H9 (cell line): ENCODE results near the gene RCN2. TPM values are rescaled to one million over a fixed set of nuclear protein-coding genes. Genes with fewer than 3 reads are reported as not detected.

Experiments
- DNase-seq: peaks from one replicate; pipeline ENCODE4 v3.0.0-alpha.2; 2017
- H2AFZ ChIP-seq: one replicate; pipeline ENCODE4 v1.6.1; 2013; ENCODE audit warnings: mild to moderate bottlenecking, low read length, control low read depth, moderate library complexity
- H2AK5ac ChIP-seq: 2 replicates; pipeline ENCODE4 v1.6.1; 2013; ENCODE audit warnings: low read length, control low read depth, mixed read lengths; ENCODE audit not compliant: insufficient read length
- H2BK120ac ChIP-seq: one replicate; pipeline ENCODE4 v1.6.1; 2013; ENCODE audit warnings: low read depth, mild to moderate bottlenecking, low read length, control low read depth, inconsistent platforms; ENCODE audit not compliant: poor library complexity, severe bottlenecking
- H2BK12ac ChIP-seq: 2 replicates; pipeline ENCODE4 v1.6.1; 2013; ENCODE audit warnings: low read length, control low read depth, mixed read lengths, low read depth; ENCODE audit not compliant: insufficient read length
- H2BK15ac ChIP-seq: 2 replicates; pipeline ENCODE4 v1.6.1; 2013; ENCODE audit warnings: low read depth, low read length, control low read depth
- H2BK20ac ChIP-seq: one replicate; pipeline ENCODE4 v1.6.1; 2013; ENCODE audit warnings: low read depth, mild to moderate bottlenecking, low read length, control low read depth, inconsistent platforms; ENCODE audit not compliant: poor library complexity, severe bottlenecking
- H2BK5ac ChIP-seq: 2 replicates; pipeline ENCODE4 v1.6.1; 2013; ENCODE audit warnings: low read length, control low read depth, mixed read lengths; ENCODE audit not compliant: insufficient read length
- H3K14ac ChIP-seq: 2 replicates; pipeline ENCODE4 v1.6.1; 2013; ENCODE audit warnings: low read length, control low read depth; ENCODE audit not compliant: insufficient read depth
- H3K18ac ChIP-seq: 2 replicates; pipeline ENCODE4 v1.6.1; 2013; ENCODE audit warnings: low read depth, mild to moderate bottlenecking, mixed read lengths, low read length, control low read depth; ENCODE audit not compliant: insufficient read length
- H3K23ac ChIP-seq: 2 replicates; pipeline ENCODE4 v1.6.1; 2013; ENCODE audit warnings: low read length, control low read depth, mixed read lengths, low read depth; ENCODE audit not compliant: insufficient read length
- H3K23me2 ChIP-seq: 2 replicates; pipeline ENCODE4 v1.6.1; 2013; ENCODE audit warnings: low read depth, mild to moderate bottlenecking, mixed read lengths, low read length, control low read depth; ENCODE audit not compliant: insufficient read length, poor library complexity, severe bottlenecking
- H3K27ac ChIP-seq: 2 replicates; pipeline ENCODE4 v1.5.1; 2013; ENCODE audit warnings: low read length, control low read depth, mixed read lengths, low read depth; ENCODE audit not compliant: insufficient read length
- H3K27me3 ChIP-seq: 2 replicates; pipeline ENCODE4 v1.6.1; 2013; ENCODE audit warnings: low read length, control low read depth, inconsistent platforms; ENCODE audit not compliant: insufficient read depth
- H3K4ac ChIP-seq: 2 replicates; pipeline ENCODE4 v1.6.1; 2013; ENCODE audit warnings: low read depth, mild to moderate bottlenecking, control low read depth, inconsistent platforms, low read length, moderate library complexity
- H3K4me1 ChIP-seq: 2 replicates; pipeline ENCODE4 v1.6.1; 2013; ENCODE audit warnings: low read length, control low read depth, inconsistent platforms; ENCODE audit not compliant: insufficient read depth
- H3K4me2 ChIP-seq: 2 replicates; pipeline ENCODE4 v1.6.1; 2013; ENCODE audit warnings: low read length, control low read depth, mixed read lengths; ENCODE audit not compliant: insufficient read length, insufficient read depth
- H3K56ac ChIP-seq: 2 replicates; pipeline ENCODE4 v1.6.1; 2013; ENCODE audit warnings: low read depth, mild to moderate bottlenecking, mixed read lengths, low read length, control low read depth; ENCODE audit not compliant: insufficient read length
- H3K79me1 ChIP-seq: 2 replicates; pipeline ENCODE4 v1.6.1; 2013; ENCODE audit warnings: low read depth, mild to moderate bottlenecking, moderate library complexity, low read length, control low read depth, inconsistent platforms; ENCODE audit not compliant: insufficient read depth, poor library complexity, severe bottlenecking
- H3K79me2 ChIP-seq: 2 replicates; pipeline ENCODE4 v1.6.1; 2013; ENCODE audit warnings: low read length, control low read depth, inconsistent platforms; ENCODE audit not compliant: insufficient read depth
- H3K9ac ChIP-seq: 2 replicates; pipeline ENCODE4 v1.6.1; 2013; ENCODE audit warnings: low read length, control low read depth, mixed read lengths; ENCODE audit not compliant: insufficient read length; ENCODE audit errors: extremely low read depth
- H3K9me3 ChIP-seq: one replicate; pipeline ENCODE4 v1.6.1; 2013; ENCODE audit warnings: low read depth, low read length, inconsistent platforms; ENCODE audit not compliant: control insufficient read depth
- H3T11ph ChIP-seq: one replicate; pipeline ENCODE4 v1.6.1; 2013; ENCODE audit warnings: mild to moderate bottlenecking, low read length, control low read depth, inconsistent platforms
- H4K20me1 ChIP-seq: one replicate; pipeline ENCODE4 v1.6.1; 2013; ENCODE audit not compliant: control insufficient read depth, insufficient read length, insufficient read depth
- H4K5ac ChIP-seq: 2 replicates; pipeline ENCODE4 v1.6.1; 2013; ENCODE audit warnings: low read depth, mild to moderate bottlenecking, mixed read lengths, low read length, control low read depth; ENCODE audit not compliant: insufficient read length
- H4K8ac ChIP-seq: replicated peaks from 2 replicates; pipeline ENCODE4 v1.6.1; 2013; ENCODE audit warnings: low read length, control low read depth, mixed read lengths, low read depth; ENCODE audit not compliant: insufficient read length
- H4K91ac ChIP-seq: 2 replicates; pipeline ENCODE4 v1.6.1; 2013; ENCODE audit warnings: low read depth, mild to moderate bottlenecking, moderate library complexity, mixed read lengths, low read length, control low read depth; ENCODE audit not compliant: insufficient read length
- H3K27ac Mint-ChIP-seq, 3 experiments: 2 replicates in 2 of 3; 3 replicates in 1 of 3; pipeline ENCODE4 v1.8.0; 2020 to 2021; ENCODE audit warnings: mixed read lengths in 3 of 3, mild to moderate bottlenecking in 1 of 3, moderate library complexity in 1 of 3
- H3K27me3 Mint-ChIP-seq: 2 replicates; pipeline ENCODE4 v1.8.0; 2021; ENCODE audit warnings: low read depth, mild to moderate bottlenecking, moderate library complexity, mixed read lengths
- H3K36me3 Mint-ChIP-seq, 3 experiments: 2 replicates in 2 of 3; 3 replicates in 1 of 3; pipeline ENCODE4 v1.8.0; 2020 to 2021; ENCODE audit warnings: low read depth in 3 of 3, mixed read lengths in 3 of 3; ENCODE audit not compliant: insufficient read depth in 1 of 3
- H3K4me1 Mint-ChIP-seq, 2 experiments: 2 replicates each; pipeline ENCODE4 v1.8.0; 2020; ENCODE audit warnings: mixed read lengths in 2 of 2
- H3K4me3 Mint-ChIP-seq, 2 experiments: 2 replicates in 1 of 2; 3 replicates in 1 of 2; pipeline ENCODE4 v1.8.0; 2020 to 2021; ENCODE audit warnings: mild to moderate bottlenecking in 2 of 2, mixed read lengths in 2 of 2, moderate library complexity in 1 of 2
- H3K9me3 Mint-ChIP-seq, 2 experiments: 2 replicates in 1 of 2; 3 replicates in 1 of 2; pipeline ENCODE4 v1.8.0; 2020; ENCODE audit warnings: mild to moderate bottlenecking in 2 of 2, mixed read lengths in 2 of 2, moderate library complexity in 1 of 2
- CTCF ChIP-seq: fragments of 200-600 bp; sonication (generic); conservative IDR thresholded peaks from 3 replicates; pipeline ENCODE4 v1.8.0; 2021; ENCODE audit warnings: antibody characterized with exemption, mild to moderate bottlenecking
- WGBS: extraction: QIAGEN DNeasy Blood & Tissue Kit; methylation state at CpG from one replicate; pipeline ENCODE4 v1.1.7; 2013; ENCODE audit warnings: missing lambda C conversion rate, low lambda C conversion rate, mixed read lengths; ENCODE audit not compliant: insufficient read length; ENCODE audit errors: extremely low coverage; 5-methylcytosine and 5-hydroxymethylcytosine counted together
- total RNA-seq: library from RNA; stranded (reverse); gene quantifications from 2 replicates; pipeline ENCODE4 v1.2.1, GENCODE V29; 2021

The RCN2 gene
- total RNA-seq, 1 experiment from 2014 or later = 139 TPM

- no peaks in the 10 kb centered on the region for H3K79me2 ChIP-seq
These were observed 55.2 kb downstream of the RCN2 start for GRCh38 chr15:76986743-76987142.

More at GRCh38 chr15:76986743-76987142, 55.2 kb downstream of the RCN2 start:
- Histone ChIP-seq H3K4ac (no peak overlapping the region), H3K23me2 (no peaks in the 10 kb centered on the region), H3K18ac (no peak overlapping the region), H3K23ac (no peak overlapping the region), H3K27me3 (no peaks in the 10 kb centered on the region), H2BK15ac (no peak overlapping the region), H2BK5ac (no peak overlapping the region), H3K14ac (no peak overlapping the region), H3K4me1 (no peaks in the 10 kb centered on the region), H3K4me2 (no peak overlapping the region), H2BK20ac (no peak overlapping the region), H2BK12ac (no peak overlapping the region), H4K91ac (no peak overlapping the region), H3K27ac (no peak overlapping the region), H4K20me1 (no peaks in the 10 kb centered on the region), H4K8ac (no peak overlapping the region), H3K9me3 (no peaks in the 10 kb centered on the region), H4K5ac (no peak overlapping the region), H2AK5ac (no peak overlapping the region), H3K9ac (no peak overlapping the region), H3K79me1 (no peaks in the 10 kb centered on the region), H2BK120ac (no peak overlapping the region), H2AFZ (no peak overlapping the region), H3K56ac (no peak overlapping the region), H3T11ph (no peak overlapping the region)
- no peak for DNase-seq
- no peak overlapping the region for H3K27ac Mint-ChIP-seq
- no peak overlapping the region for H3K4me3 Mint-ChIP-seq
- no peak for TF ChIP-seq CTCF
- no peaks in the 10 kb centered on the region for H3K9me3 Mint-ChIP-seq
- H3K27me3 Mint-ChIP-seq = peaks cover 2% of the 10 kb centered on the region
- WGBS = no CpG with 5 or more reads among the region's 3 CpGs
- no peaks in the 10 kb centered on the region for H3K36me3 Mint-ChIP-seq
- H3K4me1 Mint-ChIP-seq = peaks cover 14 to 24% of the 10 kb centered on the region in 2 experiments
